Stimulated activated CD8-positive, alpha-beta memory T cell treated with anti-CD3 and anti-CD28 coated beads, Interleukin-4, amount 100 ng/mL, for 1 hour (primary cell): ENCODE measurements around the gene PRAMEF11.
"Not testable (repeated sequence)": the region's sequence is repeated elsewhere in the genome, so short reads cannot be mapped to it uniquely, and the experiment has no call there.

Source experiments
- DNase-seq, 2 donors: peaks; one replicate each; pipeline ENCODE4 v3.0.0-alpha.2; 2020; ENCODE audit warnings: low read depth in 2 of 2, low spot score in 1 of 2

The PRAMEF11 gene

DNA sequence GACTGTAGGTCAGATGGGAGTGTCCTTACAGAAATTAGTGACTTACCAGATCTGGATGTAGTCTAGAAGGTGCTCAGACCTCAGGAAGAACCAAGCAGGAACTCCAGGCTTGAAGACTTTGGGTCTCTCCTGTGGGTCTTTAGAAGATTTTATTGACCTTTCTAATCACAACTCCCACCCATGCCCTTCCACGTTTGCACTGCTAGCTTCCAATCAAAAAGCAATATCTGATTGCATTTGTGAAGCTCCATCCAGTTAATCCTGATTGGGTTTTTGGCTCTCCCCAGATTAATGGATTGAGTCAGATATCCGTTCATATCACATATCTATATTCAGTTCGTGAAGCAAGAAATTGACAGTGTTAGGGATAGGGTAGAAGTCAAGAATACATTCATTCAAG lies at the start of gene PRAMEF11:
PRAMEF11 (minus strand) TSS at position 101 of the 400 bp plus-strand sequence. CDS start 2,621 bp downstream, outside the sequence.
- not testable (repeated sequence) for DNase-seq

DNA sequence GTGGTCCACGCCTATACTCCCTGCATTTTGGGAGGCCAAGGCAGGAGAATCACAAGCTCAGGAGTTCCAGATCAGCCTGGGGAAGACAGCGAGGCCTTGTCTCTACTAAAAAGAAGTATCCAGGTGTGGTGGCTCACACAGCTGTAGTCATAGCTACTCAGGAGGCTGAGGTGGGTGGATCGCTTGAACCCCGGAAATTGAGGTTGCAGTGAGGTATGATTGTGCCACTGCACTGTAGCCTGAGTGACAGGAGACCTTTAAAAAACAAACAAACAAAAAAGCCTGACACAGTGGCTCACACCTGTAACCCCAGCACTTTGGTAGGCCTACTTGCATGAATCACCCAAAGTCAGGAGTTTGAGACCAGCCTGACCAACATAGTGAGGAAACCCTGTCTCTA lies 47.2 kb upstream of the PRAMEF11 start:
- not testable (repeated sequence) for DNase-seq

GRCh38 chr1:12863131-12863880 lies 32.1 kb upstream of the PRAMEF11 start:
- DNase-seq, result not testable (repeated sequence)

GRCh38 chr1:12856786-12857185 lies 25.6 kb upstream of the PRAMEF11 start, which contains the start of gene PRAMEF2:
PRAMEF2 (plus strand) TSS chr1:12857086; CDS start chr1:12859010, 1,924 bp downstream.
- DNase-seq, result not testable (repeated sequence)

- DNase-seq, result no peak
These were observed 20.6 kb upstream of the PRAMEF11 start for GRCh38 chr1:12851779-12852178.

GRCh38 chr1:12848620-12849019 lies 17.4 kb upstream of the PRAMEF11 start, which contains the start of gene HNRNPCL1:
HNRNPCL1 (minus strand) TSS chr1:12848720; CDS start chr1:12848289, 431 bp downstream.
- DNase-seq, result not testable (repeated sequence)

DNA sequence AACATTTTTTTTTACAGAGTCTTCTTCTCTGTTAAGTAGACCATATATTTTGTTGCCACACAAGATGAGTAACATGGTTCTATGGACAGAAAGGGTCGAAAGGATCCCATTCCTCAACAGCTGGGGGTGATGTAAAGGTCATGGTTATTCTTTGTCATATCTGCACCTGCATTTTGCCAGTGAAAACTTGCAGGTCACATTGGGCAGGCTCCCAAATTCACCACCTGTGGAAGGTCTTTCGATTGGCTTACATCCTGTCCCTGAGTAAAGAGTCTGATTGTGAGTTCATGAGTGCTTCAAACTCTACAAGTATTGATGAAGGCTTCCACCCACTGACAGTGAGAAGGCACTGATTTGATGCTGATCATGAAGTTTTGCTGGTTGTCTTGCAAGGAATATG lies 2.0 kb upstream of the PRAMEF11 start:
- DNase-seq, result not testable (repeated sequence)

GRCh38 chr1:12819061-12819460 lies 12.1 kb downstream of the PRAMEF11 start:
- not testable (repeated sequence) for DNase-seq

DNA sequence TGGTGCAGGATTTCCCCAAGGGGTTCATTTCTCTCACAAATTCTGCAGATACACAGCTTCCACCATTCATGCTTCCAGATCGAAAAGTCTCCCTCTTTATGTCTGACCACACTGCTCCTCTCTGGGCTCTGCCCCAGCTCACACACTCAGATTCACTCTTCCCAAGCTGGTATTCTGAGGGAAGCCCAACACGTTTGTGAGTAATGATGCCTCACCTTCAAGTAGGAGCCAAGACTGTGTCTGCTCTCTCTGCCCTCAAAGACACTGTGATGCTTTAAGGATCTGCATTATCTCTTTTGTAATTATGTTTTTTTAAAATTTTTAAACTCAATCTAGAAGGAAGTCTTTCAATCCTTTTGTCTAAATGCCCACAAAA lies 19.8 kb downstream of the PRAMEF11 start:
- no peak for DNase-seq

DNA sequence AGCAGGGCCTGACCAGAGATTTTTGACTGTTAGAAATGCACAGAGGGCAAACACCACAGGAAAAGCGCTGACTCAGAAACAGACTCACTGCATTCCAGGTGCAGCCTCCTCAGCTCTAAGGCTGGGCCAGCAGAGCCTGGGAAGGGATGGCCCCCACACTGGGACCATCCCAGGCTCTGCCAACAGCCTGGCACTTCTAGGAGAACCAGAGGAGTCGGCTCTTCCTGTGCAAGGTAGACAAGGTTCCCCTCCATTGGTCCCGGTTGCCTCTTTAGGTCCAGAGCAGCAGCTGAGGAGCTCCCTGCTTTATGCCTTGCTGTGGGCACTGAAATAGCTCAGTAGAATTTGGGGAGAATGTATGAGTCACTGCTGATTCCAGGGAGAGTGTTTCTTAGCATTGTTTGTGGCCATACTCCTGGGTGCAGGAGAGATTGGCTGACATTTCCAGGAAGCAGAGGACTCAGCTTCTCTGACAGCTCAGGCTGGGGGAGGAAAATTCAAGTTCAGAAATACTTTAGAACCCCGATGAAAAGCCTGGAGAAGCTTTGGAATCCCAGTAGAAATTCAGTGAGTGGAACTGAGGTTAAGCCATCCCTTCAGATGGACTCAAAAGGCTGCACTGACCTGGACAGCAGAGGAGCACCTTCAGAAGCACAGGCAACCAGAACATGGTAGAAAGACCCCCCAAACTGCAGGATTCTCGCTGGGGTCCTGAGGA lies 20.4 kb downstream of the PRAMEF11 start:
- no peak for DNase-seq

DNA sequence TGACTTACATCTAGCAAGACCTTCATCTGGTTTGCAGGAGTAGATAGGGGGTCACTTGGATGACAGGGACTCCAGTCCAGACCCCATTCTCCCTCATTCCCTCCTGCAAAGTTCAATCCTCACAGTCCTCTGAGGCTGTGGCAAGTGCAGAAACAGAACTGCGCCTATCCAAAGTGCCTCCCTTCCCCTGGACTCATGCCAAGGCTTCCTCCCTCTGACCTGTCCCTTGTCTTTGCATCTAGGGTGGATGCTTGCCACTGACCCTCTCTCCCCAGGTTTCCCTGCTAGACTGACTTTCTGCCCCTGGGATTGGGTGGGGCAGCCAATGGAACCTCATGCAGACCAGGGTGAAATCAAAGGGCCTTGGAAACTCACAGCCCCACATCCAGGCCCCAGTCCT lies 21.3 kb downstream of the PRAMEF11 start:
- DNase-seq, result no peak

DNA sequence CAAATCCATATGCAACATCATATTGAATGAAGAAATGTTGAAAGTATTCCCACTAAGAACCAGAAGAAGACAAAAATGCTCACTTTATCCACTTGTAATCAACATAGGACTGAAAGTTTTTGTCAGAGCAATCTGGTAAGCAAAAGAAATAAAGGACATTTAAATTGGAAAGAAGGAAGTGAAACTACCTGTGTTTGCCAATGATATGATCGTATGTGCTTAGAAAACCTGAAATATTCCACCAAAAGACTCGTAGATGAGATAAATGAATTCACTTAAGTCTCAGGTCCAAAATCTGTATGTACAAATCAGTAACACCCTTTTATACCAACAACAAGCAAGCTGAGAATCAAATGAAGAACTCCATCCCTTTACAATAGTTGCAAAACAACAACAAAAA lies 31.5 kb downstream of the PRAMEF11 start:
- no peak for DNase-seq

DNA sequence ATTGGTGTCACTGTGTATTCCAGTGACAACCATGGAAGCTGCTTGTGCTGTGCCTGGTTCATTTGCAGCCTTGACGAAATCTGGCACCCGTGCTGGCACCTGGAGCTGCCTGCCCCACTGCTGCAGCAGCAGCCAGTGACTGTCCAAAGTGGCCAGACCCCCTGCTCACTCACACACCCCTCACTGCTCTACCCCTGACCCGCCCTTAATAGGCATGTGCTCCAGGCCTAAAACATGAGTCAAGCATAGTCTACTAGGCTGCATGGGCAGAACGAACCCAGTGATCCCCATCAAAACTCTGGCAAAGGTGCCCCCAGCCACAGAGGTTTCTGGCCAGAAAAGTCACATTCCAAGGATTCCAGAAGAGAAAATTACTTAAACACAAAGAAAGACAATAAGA lies 32.3 kb downstream of the PRAMEF11 start:
- DNase-seq, result no peak

DNA sequence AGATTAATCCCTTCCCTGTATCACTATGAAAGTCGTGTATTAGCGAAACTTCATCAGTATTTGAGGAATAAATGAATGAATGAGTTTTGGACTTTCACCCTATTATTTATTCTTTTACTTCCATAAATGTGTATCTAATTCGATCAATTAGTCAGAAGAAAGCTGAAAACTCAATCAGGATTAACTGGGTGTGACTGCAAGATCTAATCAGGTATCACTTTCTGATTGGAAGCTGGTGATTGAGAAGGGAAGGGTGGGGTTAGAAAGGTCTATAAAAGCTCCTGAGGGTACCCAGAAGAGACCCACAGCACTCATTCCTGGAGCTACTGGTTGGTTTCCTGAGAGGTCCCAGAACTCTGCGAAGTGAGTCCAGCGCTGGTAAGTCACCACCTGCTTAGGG lies 40.1 kb downstream of the PRAMEF11 start, which contains the start of gene PRAMEF1:
PRAMEF1 (plus strand) TSS at position 301 of the 400 bp plus-strand sequence. CDS start 1,831 bp downstream, outside the sequence.
- DNase-seq, result not testable (repeated sequence)

DNA sequence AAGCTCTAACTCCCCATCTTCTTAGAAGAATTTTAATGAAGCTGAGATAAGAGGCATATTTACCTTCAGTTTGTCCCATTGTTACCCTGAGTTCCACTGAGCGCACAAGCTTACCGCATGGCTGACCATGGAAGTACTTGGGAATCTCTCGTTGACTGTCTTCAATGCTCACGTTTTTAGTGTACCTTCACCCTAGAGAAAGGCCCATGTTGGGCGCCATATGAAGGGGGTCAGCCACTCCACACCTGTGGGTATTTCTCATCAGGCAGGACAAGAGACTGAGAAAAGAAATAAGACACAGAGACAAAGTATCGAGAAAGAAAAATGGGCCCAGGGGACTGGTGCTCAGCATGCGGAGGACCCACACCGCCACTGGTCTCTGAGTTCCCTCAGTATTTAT lies 46.5 kb downstream of the PRAMEF11 start:
- DNase-seq, result not testable (repeated sequence)

DNA sequence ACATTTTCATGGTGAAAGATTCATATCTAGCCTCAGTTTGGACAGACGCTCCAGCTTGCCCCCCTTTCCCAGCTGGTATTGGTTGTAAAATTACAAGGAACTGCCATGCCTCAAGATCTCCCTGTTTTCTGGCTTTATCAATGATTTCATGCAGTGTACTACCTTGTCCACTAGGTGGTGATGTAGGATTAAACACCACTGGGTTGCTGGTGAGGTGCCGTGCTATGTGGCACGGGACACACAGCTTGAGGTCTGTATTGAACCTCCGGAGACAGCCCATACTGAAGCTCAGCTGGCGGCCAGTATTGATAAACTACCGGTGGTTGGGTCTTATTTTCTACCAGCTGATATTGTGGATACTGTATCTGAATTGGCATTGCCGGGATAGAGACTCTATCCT lies 47.4 kb downstream of the PRAMEF11 start:
- not testable (repeated sequence) for DNase-seq

DNA sequence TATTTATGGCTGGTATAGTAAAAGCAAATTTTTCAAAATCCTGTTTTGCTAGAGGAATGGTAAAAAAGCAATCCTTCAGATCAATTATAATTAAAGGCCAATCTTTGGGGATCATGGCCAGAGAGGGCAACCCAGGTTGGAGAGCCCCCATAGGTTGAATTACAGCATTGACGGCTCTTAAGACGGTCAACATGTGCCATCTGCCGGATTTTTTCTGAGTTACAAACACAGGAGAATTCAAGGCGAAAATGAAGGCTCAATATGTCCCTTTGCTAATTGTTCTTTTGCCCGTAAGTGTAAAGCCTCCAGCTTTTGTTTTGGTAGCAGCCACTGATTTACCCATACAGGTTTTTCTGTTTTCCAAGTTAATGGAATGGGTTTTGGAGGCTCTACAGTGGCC lies 49.7 kb downstream of the PRAMEF11 start:
- not testable (repeated sequence) for DNase-seq

- DNase-seq, result no peak
These were observed 52.3 kb downstream of the PRAMEF11 start for GRCh38 chr1:12778907-12779306.

GRCh38 chr1:12778061-12778460 lies 53.1 kb downstream of the PRAMEF11 start:
- DNase-seq, result no peak

GRCh38 chr1:12776801-12777557 lies 54.2 kb downstream of the PRAMEF11 start:
- DNase-seq, result no peak

- DNase-seq, result no peak
These were observed 55.8 kb downstream of the PRAMEF11 start for GRCh38 chr1:12775443-12775842.
